ENCODE results near the gene ZNF564.
"Not testable (repeated sequence)": the region's sequence is repeated elsewhere in the genome, so short reads cannot be mapped to it uniquely, and the experiment has no call there.

ZNF564 gene

DNA sequence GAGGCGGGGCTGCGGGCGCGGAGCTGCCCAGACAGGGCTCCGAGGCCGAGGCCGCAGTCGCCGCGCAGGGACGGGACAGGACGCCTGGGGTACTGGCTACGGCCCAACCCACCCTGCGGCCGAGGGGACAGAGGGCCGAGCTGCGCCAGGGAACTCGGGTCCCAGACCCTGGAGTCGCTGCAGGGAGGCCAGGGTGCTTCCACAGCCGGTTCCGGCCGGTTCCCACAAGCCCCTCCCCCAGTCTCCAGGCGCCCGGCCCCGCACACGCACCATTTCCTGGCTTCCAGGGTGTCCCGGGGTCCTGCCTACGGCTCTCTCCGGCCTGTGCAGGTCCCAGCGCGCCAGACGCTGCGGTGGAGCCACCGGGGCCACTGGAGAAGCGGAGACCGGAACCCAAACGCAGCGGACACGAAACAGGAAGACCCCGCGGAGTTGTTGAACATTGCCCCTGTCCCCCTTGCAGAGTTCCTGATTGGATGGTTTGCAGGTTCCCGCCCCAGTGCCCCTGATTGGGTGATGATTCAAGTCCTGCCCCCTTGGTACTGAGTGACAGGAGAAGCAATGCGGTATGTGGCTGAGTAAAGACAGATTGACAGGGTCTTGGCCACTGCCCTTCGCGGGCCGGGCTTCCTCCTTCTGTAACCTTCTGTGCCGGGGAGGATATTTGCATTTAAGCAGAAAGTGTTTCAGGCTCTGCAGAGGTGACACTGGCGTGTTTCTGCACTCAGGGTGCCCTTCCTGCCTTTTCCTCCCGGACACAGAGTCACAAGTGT is at the start of gene ZNF564:
ZNF564 (minus strand) TSS at position 423 of the 773 bp plus-strand sequence; CDS start at position 273, 150 bp downstream.
- DNase-seq: peak; percentile 98

- DNase-seq: no peak
Observed at GRCh38 chr19:12597594-12597993, 46.3 kb upstream of the ZNF564 start.

DNA sequence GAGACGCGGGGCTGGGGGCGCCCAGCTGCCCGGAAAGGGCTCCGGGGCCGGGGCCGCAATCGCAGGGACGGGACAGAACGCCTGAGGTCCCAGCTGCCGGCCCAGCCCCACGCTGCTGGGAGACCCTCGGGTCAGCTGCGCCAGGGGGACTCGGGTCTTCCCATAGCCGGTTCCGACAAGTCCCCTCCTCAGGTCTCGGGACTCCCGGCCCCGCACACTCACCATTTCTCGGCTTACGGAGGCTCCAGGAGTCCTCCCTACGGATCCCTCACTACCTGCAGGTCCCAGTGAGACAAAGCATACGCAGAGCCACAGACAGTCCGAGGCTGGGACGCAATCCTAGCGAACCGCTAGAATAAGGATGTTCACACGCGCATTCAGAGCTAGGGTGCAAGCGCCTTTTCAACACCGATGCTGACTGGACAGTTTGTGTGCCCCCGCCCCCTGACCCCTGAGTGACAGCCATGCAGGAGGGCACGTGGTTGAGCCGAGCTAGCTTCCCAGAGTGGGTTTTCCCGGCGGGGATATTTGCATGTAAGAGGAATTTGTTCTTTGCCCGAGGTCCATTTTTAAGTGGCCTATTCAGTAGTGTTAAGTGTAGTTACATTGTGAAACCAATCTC is 45.8 kb upstream of the ZNF564 start:
- DNase-seq: no peak

GRCh38 chr19:12596485-12596884 is 45.2 kb upstream of the ZNF564 start:
- no peak for DNase-seq

- no peak for DNase-seq
Observed at GRCh38 chr19:12581100-12581499, 29.8 kb upstream of the ZNF564 start.

DNA sequence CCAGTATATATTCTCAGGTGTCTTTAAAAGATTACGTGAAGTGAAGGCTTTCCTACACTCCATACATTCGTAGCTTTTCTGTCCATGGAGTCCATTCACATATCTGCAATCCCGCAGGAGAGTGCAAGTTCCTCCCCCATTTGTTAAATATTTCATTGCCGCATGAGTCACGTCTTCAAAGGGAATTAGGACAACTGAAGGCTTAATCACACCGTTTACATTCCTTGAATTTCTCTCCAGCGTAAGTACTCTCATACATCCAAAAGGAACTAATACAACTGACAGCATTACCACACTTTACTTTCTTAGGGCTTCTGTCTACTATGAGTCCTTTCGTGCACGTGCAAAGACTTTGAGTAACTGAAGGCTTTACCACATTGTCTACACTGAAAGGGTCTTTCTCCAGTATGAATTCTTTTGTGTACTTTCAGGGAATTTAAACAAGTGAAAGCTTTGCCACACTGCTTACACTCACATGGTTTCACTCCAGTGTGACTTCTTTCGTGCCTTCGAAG is 29.0 kb upstream of the ZNF564 start:
- peak; percentile 66 for DNase-seq

GRCh38 chr19:12578641-12579040 is 27.4 kb upstream of the ZNF564 start:
- no peak for DNase-seq

DNA sequence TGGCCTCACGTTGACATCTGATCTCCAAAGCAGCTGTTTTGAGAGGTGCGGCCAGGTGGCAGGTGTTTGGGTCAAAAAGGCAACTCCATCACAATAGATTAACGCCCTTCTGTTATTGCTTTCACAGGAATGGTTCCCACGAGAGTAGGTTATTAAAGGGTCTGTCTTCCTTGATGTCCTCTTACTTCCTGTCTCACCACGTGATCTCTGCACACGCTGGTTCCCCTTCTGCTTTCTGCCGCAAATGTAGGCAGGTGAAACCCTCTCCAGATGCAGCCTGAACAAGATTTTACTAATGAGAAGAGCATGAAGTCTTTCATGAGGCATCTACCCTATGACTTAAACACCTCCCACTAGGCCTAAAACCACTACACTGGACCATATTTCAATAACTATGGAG is 22.8 kb upstream of the ZNF564 start:
- no peak for DNase-seq

GRCh38 chr19:12567951-12568350 is 16.7 kb upstream of the ZNF564 start:
- no peak for DNase-seq

- DNase-seq: not testable (repeated sequence)
Observed at GRCh38 chr19:12566380-12566779, 15.1 kb upstream of the ZNF564 start.

DNA sequence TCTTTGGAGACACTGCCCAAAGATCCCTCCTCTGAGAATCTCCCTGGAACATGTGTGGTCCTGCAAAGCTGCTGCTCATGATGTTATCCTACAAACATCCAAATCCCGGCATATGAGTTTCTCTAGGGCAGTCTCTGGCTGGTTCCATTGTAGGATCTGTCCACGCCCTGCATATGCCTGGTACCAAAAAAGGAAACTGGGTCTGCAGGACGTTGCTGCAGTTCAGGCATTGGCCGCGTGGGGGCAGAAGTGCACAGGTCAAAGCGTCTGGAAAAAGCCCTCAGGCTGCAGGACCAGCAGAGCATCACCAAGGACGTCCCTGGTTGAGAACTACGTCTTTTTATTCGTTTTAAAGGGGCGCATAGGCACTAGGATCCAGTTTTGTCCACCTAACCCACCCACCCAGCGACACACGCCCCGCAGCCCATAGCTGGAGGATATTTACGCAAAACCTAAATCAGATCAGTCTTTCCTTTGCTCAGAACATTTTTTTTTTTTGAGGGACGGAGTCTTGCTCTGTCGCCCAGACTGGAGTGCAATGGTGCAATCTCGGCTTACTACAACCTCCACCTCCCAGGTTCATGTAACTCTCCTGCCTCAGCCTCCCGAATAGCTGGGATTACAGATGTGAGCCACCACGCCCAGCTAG is 12.9 kb upstream of the ZNF564 start:
- DNase-seq: peak; percentile 76

DNA sequence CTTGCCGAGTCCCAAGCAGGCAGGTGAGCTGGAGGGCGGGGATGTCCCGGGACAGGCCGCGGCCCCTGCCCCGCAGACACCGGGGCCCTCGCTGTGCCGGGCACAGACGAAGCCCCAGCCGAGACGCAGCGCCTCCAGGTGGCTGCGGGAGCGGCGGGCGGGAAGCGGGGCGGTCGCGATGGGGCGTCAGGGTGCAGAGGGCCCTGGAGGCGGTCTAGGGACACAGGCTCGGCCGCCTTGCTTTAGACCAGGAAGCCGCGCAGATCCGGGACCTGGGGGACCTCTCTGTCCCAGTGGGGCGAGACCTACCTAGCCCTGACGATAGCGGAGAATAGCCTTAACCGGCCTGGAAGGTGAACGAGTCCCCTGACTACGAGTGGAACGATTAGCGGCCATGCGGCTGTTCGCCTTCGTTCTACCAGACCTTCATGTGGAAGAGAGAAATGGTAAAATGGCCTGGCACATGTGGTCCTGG is 4.2 kb upstream of the ZNF564 start:
- DNase-seq: no peak

DNA sequence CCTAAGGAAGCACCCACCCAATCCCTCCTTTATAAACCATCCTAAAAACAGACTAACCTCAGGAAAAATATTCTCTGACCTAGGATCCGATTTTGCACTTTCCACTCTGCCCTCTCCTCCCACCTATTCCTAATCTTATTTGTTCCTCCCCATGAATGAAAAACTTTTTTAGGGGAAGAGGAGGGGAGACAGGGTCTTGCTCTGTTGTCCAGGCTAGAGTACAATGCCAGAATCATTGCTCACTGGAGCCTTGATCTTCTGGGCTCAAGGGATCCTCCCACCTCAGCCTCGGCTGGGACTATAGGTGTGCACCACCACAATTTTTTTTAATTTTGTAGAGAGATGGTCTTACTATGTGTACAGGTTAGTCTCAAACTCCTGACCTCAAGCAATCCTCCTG is 4.4 kb downstream of the ZNF564 start:
- DNase-seq: no peak

DNA sequence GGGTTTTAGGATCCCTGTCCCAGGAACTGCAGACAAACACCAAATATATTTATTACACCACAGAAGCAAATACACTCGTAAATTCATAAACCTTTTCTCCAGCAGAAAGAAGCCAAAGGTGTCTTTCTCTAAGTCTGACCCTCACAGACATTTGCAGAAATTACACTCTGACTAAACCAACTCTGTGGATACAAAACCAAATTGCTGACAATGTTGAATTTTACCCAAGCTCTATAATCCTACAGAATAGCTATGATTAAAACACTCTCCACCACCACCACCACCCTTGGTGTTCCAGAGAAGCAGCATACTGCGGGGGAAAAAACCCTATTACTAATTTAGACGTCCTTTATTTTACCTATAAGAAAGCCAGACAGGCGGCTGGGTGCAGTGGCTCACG is 5.2 kb downstream of the ZNF564 start:
- DNase-seq: no peak

- no peak for DNase-seq
Observed at GRCh38 chr19:12545267-12545666, 6.0 kb downstream of the ZNF564 start.

DNA sequence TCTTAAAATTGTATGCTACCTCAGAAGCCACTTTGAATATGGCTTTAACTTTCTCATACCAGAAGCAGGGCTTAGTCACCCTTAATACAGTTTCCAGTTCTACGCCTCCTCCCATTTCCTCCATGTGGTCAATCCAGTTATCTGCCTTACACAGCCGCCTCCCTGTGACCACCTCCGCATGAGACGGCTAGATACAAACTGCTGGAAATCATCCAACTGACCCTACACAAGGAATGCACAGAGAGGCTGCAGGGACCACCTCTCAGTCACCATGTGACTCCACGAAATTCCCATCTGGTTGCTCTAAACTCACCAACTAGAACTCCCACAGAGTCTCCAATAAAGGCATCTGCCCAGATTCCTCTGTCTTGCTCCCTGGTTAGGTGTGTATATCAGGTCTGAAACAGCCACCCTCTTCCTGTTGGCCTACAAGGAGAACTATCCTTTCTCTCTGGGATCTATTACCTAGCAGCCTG is 6.8 kb downstream of the ZNF564 start:
- no peak for DNase-seq

DNA sequence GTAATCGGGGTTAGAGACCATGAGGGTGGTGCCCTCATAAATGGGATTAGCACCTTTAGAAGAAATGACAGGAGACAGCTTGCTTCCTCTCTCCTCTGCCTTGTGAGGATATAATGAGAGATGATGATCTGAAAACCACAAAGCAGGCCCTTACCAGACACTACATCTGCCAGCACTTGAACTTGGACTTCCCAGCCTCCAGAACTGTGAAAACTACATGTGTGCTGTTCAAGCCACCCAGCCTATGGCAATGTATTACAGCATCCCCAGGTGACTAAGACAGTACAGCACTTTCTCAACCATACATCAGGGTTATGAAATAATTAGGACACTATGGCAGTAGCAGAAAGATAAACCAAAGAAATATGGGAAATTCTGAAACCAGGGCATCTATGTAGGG is 7.4 kb downstream of the ZNF564 start:
- no peak for DNase-seq

GRCh38 chr19:12527034-12527836 is 24.0 kb downstream of the ZNF564 start:
- peak; percentile 40 for DNase-seq

DNA sequence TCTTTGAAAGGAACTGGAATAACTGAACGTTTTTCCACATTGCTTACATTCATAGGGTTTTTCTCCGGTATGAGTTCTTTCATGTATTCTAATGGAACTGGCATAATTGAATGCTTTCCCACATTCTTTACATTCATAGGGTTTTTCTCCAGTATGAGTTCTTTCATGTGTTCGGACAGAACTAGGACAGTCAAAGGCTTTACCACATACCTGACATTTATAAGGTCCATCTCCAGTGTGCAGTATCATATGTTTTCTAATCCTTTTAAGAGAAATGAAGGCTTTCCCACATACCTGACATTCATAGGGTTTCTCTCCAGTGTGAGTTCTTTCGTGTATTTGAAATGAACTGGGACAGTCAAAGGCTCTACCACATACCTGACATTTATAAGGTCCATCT is 24.7 kb downstream of the ZNF564 start:
- DNase-seq: no peak

GRCh38 chr19:12521996-12522395 is 29.3 kb downstream of the ZNF564 start:
- no peak for DNase-seq

- DNase-seq: no peak
Observed at GRCh38 chr19:12513531-12514061, 37.7 kb downstream of the ZNF564 start.

DNA sequence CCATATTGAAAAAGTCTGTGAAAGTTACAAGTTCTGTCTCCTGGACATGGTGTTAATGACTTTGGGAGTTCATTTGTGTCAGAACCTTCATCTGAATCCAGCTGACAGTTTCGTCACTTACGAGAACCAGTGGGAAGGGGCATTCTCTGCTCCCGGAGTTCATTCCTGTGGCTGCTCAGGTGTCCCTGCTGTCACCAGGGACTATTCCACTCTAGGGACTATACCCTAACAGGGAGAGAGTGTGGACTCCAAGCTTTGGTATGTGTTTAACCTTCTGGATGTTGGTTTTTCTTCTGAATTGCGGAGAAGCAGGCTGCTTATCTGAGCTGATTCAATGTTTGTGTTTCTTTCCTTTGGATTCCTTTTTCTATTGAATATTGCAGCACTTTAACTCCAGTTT is 54.2 kb downstream of the ZNF564 start:
- DNase-seq: no peak
